ENCODE data around the gene BTBD9.

DNA sequence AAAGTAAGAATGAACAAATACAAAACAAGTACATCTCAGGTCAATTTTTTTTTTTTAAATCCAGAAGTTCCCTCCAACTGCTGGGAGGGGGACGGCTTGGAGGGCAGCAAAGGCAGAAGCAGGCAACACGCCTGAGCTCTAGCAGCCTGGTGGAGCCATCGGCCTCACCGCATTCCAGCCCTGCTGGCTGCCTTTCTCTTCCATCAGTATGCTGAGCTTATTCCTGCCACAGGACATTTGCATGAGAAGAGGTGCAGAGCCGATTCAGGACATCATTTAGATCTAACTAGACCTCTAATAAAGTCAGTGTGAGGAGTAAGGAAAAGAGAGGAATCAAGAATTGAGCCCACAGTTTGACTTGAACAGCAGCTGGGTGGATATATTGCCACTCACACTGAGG, 501.4 kb downstream of the BTBD9 start:
- TF ChIP-seq CHD4 (IDR thresholded peaks at IDR 0.05; ENCODE audit: borderline replicate concordance) (no peak), RAD21 (conservative IDR thresholded peaks at IDR 0.05 in 1 of 2, IDR thresholded peaks at IDR 0.05 in 1 of 2) (no peak), JUNB (IDR thresholded peaks at IDR 0.05) (no peak), POLR2A (IDR thresholded peaks at IDR 0.05; ENCODE audit: low read length) (no peak), RFX5 (IDR thresholded peaks at IDR 0.05) (no peak), NPAS2 (CRISPR knock-in tag; IDR thresholded peaks at IDR 0.05; ENCODE audit: borderline replicate concordance) (no peak), EP300 (IDR thresholded peaks at IDR 0.05) (no peak), PHF8 (IDR thresholded peaks at IDR 0.05; ENCODE audit: borderline replicate concordance, low read depth) (no peak), RCOR1 (IDR thresholded peaks at IDR 0.05; ENCODE audit: low read depth, low read length) (no peak), NR3C1 (IDR thresholded peaks at IDR 0.05) (no peak)
- TF ChIP-seq, protein P1, sequence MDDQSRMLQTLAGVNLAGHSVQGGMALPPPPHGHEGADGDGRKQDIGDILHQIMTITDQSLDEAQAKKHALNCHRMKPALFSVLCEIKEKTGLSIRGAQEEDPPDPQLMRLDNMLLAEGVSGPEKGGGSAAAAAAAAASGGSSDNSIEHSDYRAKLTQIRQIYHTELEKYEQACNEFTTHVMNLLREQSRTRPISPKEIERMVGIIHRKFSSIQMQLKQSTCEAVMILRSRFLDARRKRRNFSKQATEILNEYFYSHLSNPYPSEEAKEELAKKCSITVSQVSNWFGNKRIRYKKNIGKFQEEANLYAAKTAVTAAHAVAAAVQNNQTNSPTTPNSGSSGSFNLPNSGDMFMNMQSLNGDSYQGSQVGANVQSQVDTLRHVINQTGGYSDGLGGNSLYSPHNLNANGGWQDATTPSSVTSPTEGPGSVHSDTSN (IDR thresholded peaks at IDR 0.05): no peak
- TF ChIP-seq, protein P2, sequence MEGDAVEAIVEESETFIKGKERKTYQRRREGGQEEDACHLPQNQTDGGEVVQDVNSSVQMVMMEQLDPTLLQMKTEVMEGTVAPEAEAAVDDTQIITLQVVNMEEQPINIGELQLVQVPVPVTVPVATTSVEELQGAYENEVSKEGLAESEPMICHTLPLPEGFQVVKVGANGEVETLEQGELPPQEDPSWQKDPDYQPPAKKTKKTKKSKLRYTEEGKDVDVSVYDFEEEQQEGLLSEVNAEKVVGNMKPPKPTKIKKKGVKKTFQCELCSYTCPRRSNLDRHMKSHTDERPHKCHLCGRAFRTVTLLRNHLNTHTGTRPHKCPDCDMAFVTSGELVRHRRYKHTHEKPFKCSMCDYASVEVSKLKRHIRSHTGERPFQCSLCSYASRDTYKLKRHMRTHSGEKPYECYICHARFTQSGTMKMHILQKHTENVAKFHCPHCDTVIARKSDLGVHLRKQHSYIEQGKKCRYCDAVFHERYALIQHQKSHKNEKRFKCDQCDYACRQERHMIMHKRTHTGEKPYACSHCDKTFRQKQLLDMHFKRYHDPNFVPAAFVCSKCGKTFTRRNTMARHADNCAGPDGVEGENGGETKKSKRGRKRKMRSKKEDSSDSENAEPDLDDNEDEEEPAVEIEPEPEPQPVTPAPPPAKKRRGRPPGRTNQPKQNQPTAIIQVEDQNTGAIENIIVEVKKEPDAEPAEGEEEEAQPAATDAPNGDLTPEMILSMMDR (IDR thresholded peaks at IDR 0.05): no peak

All from A549 (cell line).